GM13977 (cell line): ENCODE results near the gene FUOM.

Experiments
- DNase-seq: peaks from one replicate; pipeline ENCODE4 v3.0.0; 2012; ENCODE audit warnings: low spot score
- in situ Hi-C: fragments of 300-500 bp; cut with MboI; formaldehyde crosslinking; loops from one replicate; pipeline ENCODE4 v1.12.0; 2022; ENCODE audit warnings: low sequenced_read_pairs, low pct_unique_long_range_greater_than_20kb, mixed read lengths, inconsistent platforms; ENCODE audit not compliant: unreplicated experiment
- TF ChIP-seq, protein P1 (sequence below): IDR thresholded peaks from 2 replicates; pipeline ENCODE4 v1.5.1; 2012; ENCODE audit warnings: mild to moderate bottlenecking, control low read depth; ENCODE audit not compliant: insufficient read depth; ENCODE audit errors: extremely low read depth, missing control alignments

The FUOM gene

DNA sequence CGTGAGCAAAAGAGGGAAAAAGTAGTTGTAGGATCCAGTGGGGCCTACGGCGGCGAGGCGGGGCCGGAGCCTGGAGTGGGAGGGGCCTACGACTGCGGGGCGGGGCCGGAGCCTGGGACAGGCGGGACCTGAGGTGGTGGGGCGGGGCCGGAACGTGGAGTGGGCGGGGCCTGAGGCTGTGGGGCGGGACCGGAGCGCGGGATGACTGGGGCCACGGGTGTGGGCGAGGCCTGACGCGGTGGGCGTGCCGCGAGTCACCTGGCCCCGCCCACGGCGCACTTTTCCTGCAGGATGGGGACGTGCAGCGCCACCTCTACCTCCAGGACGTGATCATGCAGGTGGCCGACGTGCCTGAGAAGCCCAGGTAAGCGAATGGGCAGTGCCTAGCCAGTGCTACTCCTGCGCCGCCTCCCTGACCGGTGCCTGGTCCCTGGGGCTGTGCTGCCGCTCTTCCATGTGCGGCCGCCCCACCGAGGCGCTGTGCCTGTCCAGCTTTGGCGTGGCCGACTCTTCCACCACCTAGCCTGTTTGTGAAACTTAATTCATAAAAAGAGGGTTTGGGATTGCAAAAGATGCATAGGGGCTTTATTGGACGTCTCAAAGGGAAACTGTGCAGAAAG is 48.6 kb downstream of the FUOM start:
- TF ChIP-seq, protein P1, sequence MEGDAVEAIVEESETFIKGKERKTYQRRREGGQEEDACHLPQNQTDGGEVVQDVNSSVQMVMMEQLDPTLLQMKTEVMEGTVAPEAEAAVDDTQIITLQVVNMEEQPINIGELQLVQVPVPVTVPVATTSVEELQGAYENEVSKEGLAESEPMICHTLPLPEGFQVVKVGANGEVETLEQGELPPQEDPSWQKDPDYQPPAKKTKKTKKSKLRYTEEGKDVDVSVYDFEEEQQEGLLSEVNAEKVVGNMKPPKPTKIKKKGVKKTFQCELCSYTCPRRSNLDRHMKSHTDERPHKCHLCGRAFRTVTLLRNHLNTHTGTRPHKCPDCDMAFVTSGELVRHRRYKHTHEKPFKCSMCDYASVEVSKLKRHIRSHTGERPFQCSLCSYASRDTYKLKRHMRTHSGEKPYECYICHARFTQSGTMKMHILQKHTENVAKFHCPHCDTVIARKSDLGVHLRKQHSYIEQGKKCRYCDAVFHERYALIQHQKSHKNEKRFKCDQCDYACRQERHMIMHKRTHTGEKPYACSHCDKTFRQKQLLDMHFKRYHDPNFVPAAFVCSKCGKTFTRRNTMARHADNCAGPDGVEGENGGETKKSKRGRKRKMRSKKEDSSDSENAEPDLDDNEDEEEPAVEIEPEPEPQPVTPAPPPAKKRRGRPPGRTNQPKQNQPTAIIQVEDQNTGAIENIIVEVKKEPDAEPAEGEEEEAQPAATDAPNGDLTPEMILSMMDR, result no peak
- in situ Hi-C loops, result no loop called here
- peak; percentile 98 for DNase-seq

DNA sequence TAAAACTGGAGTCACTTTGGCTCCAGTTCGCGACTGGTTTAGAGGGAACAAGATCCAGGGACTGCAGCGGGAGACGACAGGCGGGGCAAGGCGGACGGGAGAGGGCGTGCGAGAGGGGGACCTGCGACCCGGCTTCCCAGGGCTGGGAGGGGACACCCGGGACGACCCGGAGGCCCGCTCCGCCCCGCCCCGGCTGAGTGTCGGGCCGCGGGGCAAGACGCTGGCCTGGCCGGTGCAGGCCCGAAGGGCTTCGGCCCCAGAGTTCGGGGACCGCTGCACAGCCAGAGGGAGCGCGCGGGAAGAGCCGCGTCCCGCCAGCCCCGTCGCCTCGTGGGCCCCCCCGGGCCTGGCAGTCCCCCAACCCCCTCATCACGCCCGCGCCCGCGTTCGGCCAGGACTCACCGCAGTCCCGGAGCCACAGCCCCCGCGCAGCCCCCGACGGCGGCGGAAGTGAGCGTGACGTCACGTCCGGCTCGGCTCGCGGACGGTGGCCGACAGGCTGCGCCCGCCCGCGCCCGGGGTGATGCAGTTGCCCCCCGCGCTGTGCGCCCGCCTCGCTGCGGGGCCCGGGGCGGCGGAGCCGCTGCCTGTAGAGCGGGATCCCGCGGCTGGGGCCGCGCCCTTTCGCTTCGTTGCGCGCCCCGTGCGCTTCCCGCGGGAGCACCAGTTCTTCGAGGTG is 49.3 kb downstream of the FUOM start, which contains the start of the genes TUBGCP2 and ZNF511:
Gene TUBGCP2 (minus strand): TSS at position 452 of the 679 bp plus-strand sequence. CDS start 5,931 bp downstream, outside the sequence.
Gene ZNF511 (plus strand): TSS at position 494 of the 679 bp plus-strand sequence. CDS start 30 bp downstream, at position 524.
- peak; percentile 94 for DNase-seq
- in situ Hi-C loops, result no loop called here
- TF ChIP-seq, protein P1, result peak; percentile 8

DNA sequence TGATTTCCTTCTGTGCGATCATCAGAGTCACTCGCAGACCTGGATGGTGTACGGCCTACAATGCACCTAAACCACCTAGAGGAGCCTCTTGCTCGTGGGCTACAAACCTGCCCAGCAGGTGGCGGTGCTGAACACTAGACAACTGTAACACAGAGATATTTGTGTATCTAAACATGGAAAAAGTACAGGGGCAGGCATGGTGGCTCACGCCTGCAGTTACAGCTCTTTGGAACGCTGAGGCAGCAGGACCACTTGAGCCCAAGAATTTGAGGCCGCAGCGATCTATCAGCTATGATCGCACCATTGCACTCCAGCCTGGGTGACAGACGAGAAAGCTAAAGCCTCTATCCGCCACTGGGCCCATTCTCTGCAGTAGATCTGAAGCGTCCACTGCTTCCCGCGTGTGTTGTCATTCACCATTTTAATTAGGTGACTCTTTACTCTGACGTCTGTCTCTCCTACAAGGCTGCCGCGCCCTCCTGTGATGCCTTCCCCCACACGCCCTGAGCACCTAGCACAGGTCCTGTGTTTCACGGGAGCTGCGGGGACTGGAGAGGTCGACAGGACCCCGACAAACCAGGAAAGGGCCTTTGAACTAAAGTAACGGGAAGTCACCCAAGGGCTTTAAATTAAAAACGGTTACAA is 49.9 kb downstream of the FUOM start:
- in situ Hi-C loops, result no loop called here
- peak; percentile 78 for DNase-seq
- TF ChIP-seq, protein P1, result peak; percentile 85

DNA sequence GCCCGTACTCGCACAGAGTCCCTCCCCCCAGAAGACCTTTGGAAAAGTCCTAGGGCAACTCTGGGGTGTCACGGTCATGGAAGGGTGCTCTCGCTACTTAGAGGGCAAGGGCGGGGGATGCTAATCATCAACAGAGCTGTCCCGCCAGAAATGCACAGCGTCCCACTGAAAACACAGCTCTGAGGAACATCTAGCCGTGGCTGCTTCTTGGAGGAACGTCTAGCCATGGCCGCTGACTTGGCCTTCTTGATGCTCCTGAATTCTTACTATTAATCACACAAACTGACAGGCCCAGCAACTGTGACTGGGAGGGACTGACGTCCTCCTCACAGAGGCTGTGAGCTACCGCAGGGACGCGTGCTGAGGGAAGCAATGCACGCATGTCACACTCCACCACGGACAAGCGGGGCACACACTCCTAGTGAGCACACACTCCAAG is 50.9 kb downstream of the FUOM start:
- TF ChIP-seq, protein P1, result no peak
- no peak for DNase-seq
- in situ Hi-C loops, result no loop called here

DNA sequence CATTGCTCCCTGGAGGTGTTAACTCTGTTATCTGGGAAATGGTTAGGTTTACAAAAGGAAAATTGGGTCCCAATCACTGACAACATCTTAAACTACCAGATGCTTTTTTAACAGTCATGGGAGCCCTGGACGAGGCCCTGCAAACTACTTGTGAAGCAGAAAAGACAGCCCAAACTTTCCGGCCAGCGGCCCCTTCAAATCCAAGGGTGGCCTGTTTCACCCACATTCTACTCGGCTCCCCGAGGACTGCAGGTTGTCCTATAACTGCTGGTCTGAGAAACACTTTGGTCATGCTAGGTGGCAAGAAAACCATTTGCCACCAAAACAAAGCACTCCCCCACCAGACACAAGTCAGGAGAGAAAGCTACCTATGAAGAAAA is 51.7 kb downstream of the FUOM start:
- TF ChIP-seq, protein P1, result no peak
- in situ Hi-C loops, result no loop called here
- no peak for DNase-seq
